Endometrial microvascular endothelial cells (primary cell): Measurements from ENCODE around the gene HRH2. TPM values are rescaled to one million over a fixed set of nuclear protein-coding genes. Genes with fewer than 3 reads are reported as not detected.

Experiments
- in situ Hi-C: cut with HindIII; loops from 2 replicates; pipeline ENCODE4 v1.10.0; 2017; ENCODE audit warnings: low sequenced_read_pairs, low pct_unique_long_range_greater_than_20kb; ENCODE audit errors: inconsistent ontology term
- total RNA-seq: library from RNA; depleted of rRNA; stranded (reverse); fragments of >200 nt; gene quantifications from one replicate; pipeline ENCODE4 v1.2.3, GENCODE V29; 2015; ENCODE audit errors: inconsistent ontology term

The HRH2 gene
- total RNA-seq, 1 donor from 2014 or later, result not detected

GRCh38 chr5:175686826-175687225 is 29.0 kb downstream of the HRH2 start:
- in situ Hi-C loops, result no loop called here

- in situ Hi-C loops, result no loop called here
These were observed 29.4 kb downstream of the HRH2 start for GRCh38 chr5:175687231-175687701.

- in situ Hi-C loops, result no loop called here
These were observed 30.7 kb downstream of the HRH2 start for GRCh38 chr5:175688352-175689146.

GRCh38 chr5:175689147-175689991 is 31.5 kb downstream of the HRH2 start:
- in situ Hi-C loops, result no loop called here

- in situ Hi-C loops, result no loop called here
These were observed 32.2 kb downstream of the HRH2 start for GRCh38 chr5:175690025-175690424.

- in situ Hi-C loops, result no loop called here
These were observed 32.7 kb downstream of the HRH2 start for GRCh38 chr5:175690586-175690985.

- in situ Hi-C loops, result no loop called here
These were observed 33.9 kb downstream of the HRH2 start for GRCh38 chr5:175691761-175692160.

- in situ Hi-C loops, result no loop called here
These were observed 34.5 kb downstream of the HRH2 start for GRCh38 chr5:175692235-175692995.

GRCh38 chr5:175692996-175693710 is 35.3 kb downstream of the HRH2 start:
- in situ Hi-C loops, result no loop called here

- in situ Hi-C loops, result no loop called here
These were observed 35.9 kb downstream of the HRH2 start for GRCh38 chr5:175693741-175694140.

GRCh38 chr5:175694371-175695160 is 36.7 kb downstream of the HRH2 start:
- in situ Hi-C loops, result no loop called here

- in situ Hi-C loops, result no loop called here
These were observed 37.6 kb downstream of the HRH2 start for GRCh38 chr5:175695161-175696126.

- in situ Hi-C loops, result no loop called here
These were observed 38.4 kb downstream of the HRH2 start for GRCh38 chr5:175696139-175696854.

- in situ Hi-C loops, result no loop called here
These were observed 39.0 kb downstream of the HRH2 start for GRCh38 chr5:175696855-175697198.

- in situ Hi-C loops, result no loop called here
These were observed 40.0 kb downstream of the HRH2 start for GRCh38 chr5:175697846-175698245.

- in situ Hi-C loops, result no loop called here
These were observed 40.7 kb downstream of the HRH2 start for GRCh38 chr5:175698401-175699115.
